Uterus (tissue), 4 donors: ENCODE data around the gene RICTOR. TPM values are rescaled to one million over a fixed set of nuclear protein-coding genes. Genes with fewer than 3 reads are reported as not detected.

Experiments
- DNase-seq, 2 donors: peaks; one replicate each; pipeline ENCODE4 v3.0.0-alpha.2; 2019 to 2020
- H3K27ac ChIP-seq, 2 donors: fragments of 200-600 bp; sonication (generic); 1 replicate in 1 of 2; 2 replicates in 1 of 2; pipeline ENCODE4 v1.5.1; 2016 to 2018
- H3K27me3 ChIP-seq, 2 donors: fragments of 200-600 bp; sonication (generic); one replicate each; pipeline ENCODE4 v1.5.1; 2018 to 2019; ENCODE audit warnings: control low read depth in 1 of 2
- H3K36me3 ChIP-seq, 2 donors: fragments of 200-600 bp; sonication (generic); one replicate each; pipeline ENCODE4 v1.5.1; 2019; ENCODE audit warnings: control low read depth in 1 of 2
- H3K4me1 ChIP-seq, 2 donors: fragments of 200-600 bp; sonication (generic); one replicate each; pipeline ENCODE4 v1.5.1; 2018 to 2019; ENCODE audit warnings: control low read depth in 1 of 2
- H3K4me3 ChIP-seq, 2 donors: fragments of 200-600 bp; sonication (generic); 1 replicate in 1 of 2; 2 replicates in 1 of 2; pipeline ENCODE4 v1.5.1; 2018 to 2019; ENCODE audit warnings: mild to moderate bottlenecking in 1 of 2
- H3K9me3 ChIP-seq, 2 donors: fragments of 200-600 bp; sonication (generic); one replicate each; pipeline ENCODE4 v1.5.1; 2019; ENCODE audit warnings: control low read depth in 1 of 2
- CTCF ChIP-seq, 4 experiments: fragments of 200-600 bp in 2 of 4; fragments of 450-650 bp in 2 of 4; sonication (generic) in 2 of 4; IDR thresholded peaks; one replicate each; pipeline ENCODE4 v1.5.1; 2016 to 2019; ENCODE audit warnings: antibody characterized with exemption in 4 of 4, mild to moderate bottlenecking in 2 of 4, moderate library complexity in 1 of 4
- POLR2A ChIP-seq, 2 donors: fragments of 450-650 bp; IDR thresholded peaks; one replicate each; pipeline ENCODE4 v1.6.1; 2016; ENCODE audit warnings: antibody characterized with exemption in 2 of 2, mild to moderate bottlenecking in 1 of 2, moderate library complexity in 1 of 2
- intact Hi-C: fragments of 100-400 bp; cut with DNase I; formaldehyde crosslinking; loops from one replicate; pipeline ENCODE4 v1.15.1; 2023; ENCODE audit warnings: low total_unique reads
- total RNA-seq, 4 donors: library from RNA; depleted of rRNA in 3 of 4; stranded (reverse); fragments of >200 nt in 3 of 4; gene quantifications; one replicate each; pipeline versions ENCODE4 v1.1.0 to v1.2.4, GENCODE V29; 2014 to 2023
- donor health status: DM: yes; HTN: yes; CAD: no.

RICTOR gene
- total RNA-seq, 4 donors from 2014 or later, result 50.6 to 79.4 (median 70.6) TPM

DNA sequence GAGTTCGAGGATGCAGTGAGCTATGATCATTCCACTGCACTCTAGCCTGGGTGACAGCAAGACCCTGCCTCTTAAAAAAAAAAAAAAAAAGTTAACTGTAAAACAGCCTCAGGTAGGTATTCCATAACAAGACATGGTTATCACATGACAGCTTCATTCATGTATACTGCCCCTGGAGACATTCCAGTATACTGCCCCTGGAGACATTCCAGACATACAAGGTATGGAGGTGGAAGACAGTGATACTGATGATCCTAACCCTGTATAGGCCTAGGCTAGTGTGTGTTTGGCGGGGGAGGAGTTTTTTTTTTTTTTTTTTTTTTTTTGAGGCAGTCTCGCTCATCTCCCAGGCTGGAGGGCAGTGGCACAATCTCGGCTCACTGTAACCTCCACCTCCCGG lies 105.5 kb downstream of the RICTOR start:
- Histone ChIP-seq H3K9me3 (no peaks in the 10 kb centered on the region), H3K4me1 (no peaks in the 10 kb centered on the region), H3K27ac (no peak overlapping the region), H3K36me3 (no peaks in the 10 kb centered on the region), H3K27me3 (no peaks in the 10 kb centered on the region), H3K4me3 (no peak overlapping the region)
- intact Hi-C loops, result no loop called here
- no peak for TF ChIP-seq CTCF (IDR thresholded peaks at IDR 0.05)
- no peak for TF ChIP-seq POLR2A (IDR thresholded peaks at IDR 0.05)
- no peak for DNase-seq

GRCh38 chr5:38961691-38962090 lies 112.5 kb downstream of the RICTOR start:
- DNase-seq, result no peak
- no peaks in the 10 kb centered on the region for H3K9me3 ChIP-seq
- intact Hi-C loops, result no loop called here
- H3K27me3 ChIP-seq, result no peaks in the 10 kb centered on the region
- H3K36me3 ChIP-seq, result no peaks in the 10 kb centered on the region
- H3K27ac ChIP-seq, result no peak overlapping the region
- H3K4me1 ChIP-seq, result no peaks in the 10 kb centered on the region
- TF ChIP-seq CTCF (IDR thresholded peaks at IDR 0.05) (no peak), POLR2A (IDR thresholded peaks at IDR 0.05) (no peak)
- no peak overlapping the region for H3K4me3 ChIP-seq

GRCh38 chr5:38953426-38954012 lies 120.7 kb downstream of the RICTOR start:
- no peak for DNase-seq
- no peak overlapping the region for H3K27ac ChIP-seq
- no peaks in the 10 kb centered on the region for H3K9me3 ChIP-seq
- no peaks in the 10 kb centered on the region for H3K36me3 ChIP-seq
- no peaks in the 10 kb centered on the region for H3K27me3 ChIP-seq
- TF ChIP-seq POLR2A (IDR thresholded peaks at IDR 0.05) (no peak), CTCF (IDR thresholded peaks at IDR 0.05) (no peak)
- H3K4me1 ChIP-seq, result no peaks in the 10 kb centered on the region
- no peak overlapping the region for H3K4me3 ChIP-seq
- intact Hi-C loops, result no loop called here

DNA sequence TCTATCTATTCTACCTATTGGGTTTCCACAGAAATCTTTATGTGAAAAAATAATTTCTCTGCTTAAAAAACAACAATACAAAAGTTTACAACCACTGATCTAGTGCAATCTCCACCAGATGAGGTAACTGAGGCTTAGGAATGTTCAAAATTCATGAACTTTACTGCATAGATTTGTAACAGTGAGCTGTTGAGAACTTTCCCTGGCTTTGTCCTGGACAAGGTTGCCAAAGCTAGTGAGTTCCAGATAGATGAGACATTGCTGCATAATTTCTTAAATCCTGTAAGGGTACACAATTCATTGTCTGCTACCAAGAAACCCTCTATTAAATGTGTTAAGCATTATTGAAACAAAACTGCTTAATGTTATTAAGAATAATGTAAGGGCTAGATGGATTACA lies 125.7 kb downstream of the RICTOR start:
- H3K27me3 ChIP-seq, result no peaks in the 10 kb centered on the region
- DNase-seq, result no peak
- H3K27ac ChIP-seq, result no peak overlapping the region
- no peaks in the 10 kb centered on the region for H3K4me1 ChIP-seq
- no peak overlapping the region for H3K4me3 ChIP-seq
- intact Hi-C loops, result no loop called here
- H3K36me3 ChIP-seq, result no peaks in the 10 kb centered on the region
- no peaks in the 10 kb centered on the region for H3K9me3 ChIP-seq
- TF ChIP-seq CTCF (IDR thresholded peaks at IDR 0.05) (no peak), POLR2A (IDR thresholded peaks at IDR 0.05) (no peak)

GRCh38 chr5:38944282-38944681 lies 129.9 kb downstream of the RICTOR start:
- H3K4me1 ChIP-seq, result no peaks in the 10 kb centered on the region
- intact Hi-C loops, result no loop called here
- no peak overlapping the region for H3K4me3 ChIP-seq
- H3K27ac ChIP-seq, result no peak overlapping the region
- no peaks in the 10 kb centered on the region for H3K27me3 ChIP-seq
- no peak for TF ChIP-seq POLR2A (IDR thresholded peaks at IDR 0.05)
- no peak for TF ChIP-seq CTCF (IDR thresholded peaks at IDR 0.05)
- H3K9me3 ChIP-seq, result no peaks in the 10 kb centered on the region
- H3K36me3 ChIP-seq, result no peaks in the 10 kb centered on the region
- DNase-seq, result no peak
